Duodenal mucosa (tissue), 2 donors: ENCODE measurements around the gene CEP152.

Experiments
- H3K27ac ChIP-seq: one replicate; pipeline ENCODE4 v1.7.0; 2013; ENCODE audit warnings: low read depth, low read length
- H3K27me3 ChIP-seq, 2 donors: one replicate each; pipeline ENCODE4 v1.7.0; 2013; ENCODE audit warnings: low read length in 2 of 2, control low read depth in 1 of 2; ENCODE audit not compliant: insufficient read depth in 2 of 2, control insufficient read depth in 1 of 2
- H3K36me3 ChIP-seq, 2 donors: one replicate each; pipeline ENCODE4 v1.7.0; 2013; ENCODE audit warnings: low read length in 2 of 2, control low read depth in 1 of 2; ENCODE audit not compliant: insufficient read depth in 2 of 2, control insufficient read depth in 1 of 2
- H3K4me1 ChIP-seq, 2 donors: one replicate each; pipeline ENCODE4 v1.7.0; 2013; ENCODE audit warnings: low read length in 2 of 2, control low read depth in 1 of 2; ENCODE audit not compliant: insufficient read depth in 2 of 2, control insufficient read depth in 1 of 2
- H3K4me3 ChIP-seq, 2 donors: one replicate each; pipeline ENCODE4 v1.7.0; 2013; ENCODE audit warnings: low read length in 2 of 2, low read depth in 1 of 2
- H3K9ac ChIP-seq, 2 donors: one replicate each; pipeline ENCODE4 v1.7.0; 2013; ENCODE audit warnings: low read length in 2 of 2, low read depth in 1 of 2
- H3K9me3 ChIP-seq, 2 donors: one replicate each; pipeline ENCODE4 v1.7.0; 2013; ENCODE audit warnings: low read length in 2 of 2, control low read depth in 1 of 2; ENCODE audit not compliant: control insufficient read depth in 1 of 2

Gene CEP152

DNA sequence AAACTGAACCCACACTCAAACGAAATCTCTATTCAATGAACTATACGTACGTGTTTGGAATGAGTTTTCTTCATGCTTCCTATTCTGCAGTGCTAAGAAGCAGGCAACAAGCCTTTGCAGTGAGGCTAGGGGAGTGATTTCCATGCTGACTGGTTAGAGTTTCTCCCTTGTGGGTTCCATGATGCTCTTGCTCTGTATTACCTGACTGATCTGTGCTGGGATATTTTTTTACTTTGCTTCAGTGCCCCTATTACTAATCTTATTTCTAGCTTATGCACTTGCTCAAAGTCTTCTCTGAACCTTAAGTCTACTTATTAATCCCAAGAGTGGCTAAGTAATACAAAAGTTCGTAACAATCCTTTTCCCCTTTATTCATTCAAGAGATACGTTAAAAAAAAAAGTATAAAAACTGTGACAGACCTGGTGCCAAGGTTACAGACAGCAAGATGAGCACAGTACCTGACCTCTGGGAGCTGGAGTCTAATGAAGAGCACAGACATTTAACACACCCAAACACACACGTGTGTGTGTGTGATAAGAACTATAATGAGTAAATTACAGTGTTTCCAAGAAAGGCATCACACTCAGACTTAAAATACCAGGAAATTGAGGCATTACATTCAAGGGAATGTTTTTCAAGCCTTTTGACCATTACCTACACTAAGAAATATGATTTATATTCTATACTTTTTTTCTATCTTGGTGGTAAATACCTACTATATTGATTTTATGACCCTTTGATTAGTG is 114.9 kb downstream of the CEP152 start:
- no peak overlapping the region for H3K4me3 ChIP-seq
- no peaks in the 10 kb centered on the region for H3K27me3 ChIP-seq
- H3K36me3 ChIP-seq = no peaks in the 10 kb centered on the region
- no peaks in the 10 kb centered on the region for H3K4me1 ChIP-seq
- no peaks in the 10 kb centered on the region for H3K9me3 ChIP-seq
- no peak overlapping the region for H3K9ac ChIP-seq
- no peak overlapping the region for H3K27ac ChIP-seq

DNA sequence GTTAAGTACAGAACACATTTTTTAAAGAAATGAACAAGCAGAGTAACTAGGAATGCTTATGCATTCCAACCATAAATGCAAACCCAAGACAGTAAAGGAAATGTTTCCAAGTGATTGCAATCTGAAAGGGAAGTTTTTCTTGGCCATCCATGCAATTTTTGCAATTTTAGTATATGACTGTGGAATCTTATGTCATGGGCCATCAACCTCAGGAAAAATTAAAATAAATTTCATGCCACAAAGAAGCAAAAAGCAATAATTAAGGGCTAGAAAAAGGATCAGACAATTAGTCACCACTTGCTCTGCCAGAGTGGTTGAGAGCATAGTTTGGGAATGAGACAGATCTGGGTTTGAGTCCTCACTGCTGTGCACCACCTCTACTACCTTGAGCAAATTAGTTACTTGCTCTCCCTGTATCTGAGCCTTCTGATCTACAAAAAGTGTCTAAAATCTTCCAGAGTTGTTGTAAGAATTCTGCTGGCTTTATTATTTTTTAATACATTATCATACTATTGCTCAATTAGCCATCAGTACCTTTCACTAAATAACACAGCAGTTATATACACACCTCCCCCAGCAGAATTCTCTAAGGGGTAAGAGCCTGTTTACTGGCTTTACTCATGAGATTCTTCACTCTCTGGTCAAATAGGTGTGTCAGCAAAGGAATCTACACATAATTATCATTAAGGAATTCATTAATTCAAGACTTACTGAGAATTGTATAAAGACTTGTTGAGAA is 115.6 kb downstream of the CEP152 start:
- H3K27ac ChIP-seq = no peak overlapping the region
- no peak overlapping the region for H3K4me3 ChIP-seq
- H3K9ac ChIP-seq = no peak overlapping the region
- no peaks in the 10 kb centered on the region for H3K9me3 ChIP-seq
- H3K4me1 ChIP-seq = no peaks in the 10 kb centered on the region
- no peaks in the 10 kb centered on the region for H3K36me3 ChIP-seq
- H3K27me3 ChIP-seq = no peaks in the 10 kb centered on the region

DNA sequence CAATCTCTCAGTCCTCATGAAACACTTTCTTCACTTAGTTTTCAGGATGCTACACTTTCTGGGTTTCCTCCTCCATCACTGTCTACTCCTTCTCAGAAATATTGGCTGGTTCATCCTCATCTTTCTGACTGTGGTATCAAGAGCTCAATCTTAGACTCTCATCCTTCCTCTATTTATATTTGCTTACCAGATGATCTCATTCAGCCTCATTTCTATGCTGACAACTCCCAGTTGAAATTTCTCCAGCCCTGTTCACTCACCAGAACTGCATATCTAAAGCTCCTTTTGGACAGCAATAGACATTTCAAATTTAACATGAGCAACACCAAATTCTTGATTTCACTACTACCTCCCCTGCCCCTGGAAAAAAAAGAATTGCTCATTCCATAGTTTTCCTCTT is 117.4 kb downstream of the CEP152 start:
- Histone ChIP-seq H3K27me3 (no peaks in the 10 kb centered on the region), H3K27ac (no peak overlapping the region), H3K4me1 (no peaks in the 10 kb centered on the region), H3K4me3 (no peak overlapping the region), H3K36me3 (no peaks in the 10 kb centered on the region), H3K9ac (no peak overlapping the region), H3K9me3 (no peaks in the 10 kb centered on the region)

DNA sequence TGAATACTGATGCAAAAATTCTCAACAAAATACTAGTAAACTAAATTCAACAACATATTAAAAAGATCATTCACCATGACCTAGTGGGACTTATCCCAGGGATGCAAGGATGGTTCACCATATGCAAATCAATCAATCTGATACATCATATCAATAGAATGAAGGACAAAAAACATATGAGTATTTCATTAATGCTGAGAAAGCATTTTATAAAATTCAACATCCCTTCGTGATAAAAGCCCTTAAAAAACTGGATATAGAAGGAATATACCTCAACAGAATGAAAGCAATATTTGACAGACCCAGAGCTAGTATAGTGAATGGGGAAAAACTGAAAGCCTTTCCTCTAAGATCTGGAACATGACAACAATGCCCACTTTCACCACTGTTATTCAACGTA is 122.4 kb downstream of the CEP152 start:
- no peaks in the 10 kb centered on the region for H3K9me3 ChIP-seq
- no peak overlapping the region for H3K4me3 ChIP-seq
- no peak overlapping the region for H3K9ac ChIP-seq
- H3K36me3 ChIP-seq = no peaks in the 10 kb centered on the region
- H3K27me3 ChIP-seq = no peaks in the 10 kb centered on the region
- H3K27ac ChIP-seq = no peak overlapping the region
- H3K4me1 ChIP-seq = no peaks in the 10 kb centered on the region
